K562 (cell line): ENCODE data around the gene PARD3. TPM values are rescaled to one million over a fixed set of nuclear protein-coding genes. Genes with fewer than 3 reads are reported as not detected.

ENCODE experiments used
- ATAC-seq: fragments of 200-7000 bp; cut with Tn5 transposase; 3 replicates; pipeline ENCODE4 v1.9.1; 2020; ENCODE audit warnings: moderate library complexity
- BruUV-seq: library from RNA; stranded (reverse); fragments of 400-500 nt; replicated peaks from 2 replicates; lab custom pipeline; 2021; lab: Mats Ljungman, UMichigan
- CTCF ChIA-PET: fragments of 300-600 bp; formaldehyde crosslinking; extraction: SDS; loops from one replicate; lab custom pipeline; 2021; ENCODE audit warnings: low intra/inter-chr PET ratio; lab: Yijun Ruan, JAX
- POLR2A ChIA-PET: fragments of 300-600, 350-650 bp; sonication (Branson Sonifier 250); formaldehyde crosslinking; extraction: SDS; loops from one replicate; lab custom pipeline; 2021; ENCODE audit warnings: antibody characterized with exemption, inconsistent platforms; lab: Yijun Ruan, JAX
- DNase-seq, 4 experiments: peaks; one replicate each; pipeline versions ENCODE4 v3.0.0 to v3.0.0-alpha.2; 2011 to 2018; ENCODE audit warnings: low spot score in 3 of 4, mixed read lengths in 3 of 4; ENCODE audit errors: extremely low read depth in 1 of 4
- FAIRE-seq: peaks from 2 replicates; lab custom pipeline; 2011; peaks lifted over from hg19 to GRCh38; lab: Jason Lieb, UNC
- H2AFZ ChIP-seq: 2 replicates; pipeline ENCODE4 v1.6.0; 2011; ENCODE audit warnings: low read depth, low read length, control low read depth, inconsistent platforms
- H3K27ac ChIP-seq: fragments of 200-600 bp; 3 replicates; pipeline ENCODE4 v1.8.0; 2011; ENCODE audit warnings: low read depth, mild to moderate bottlenecking, control low read depth, inconsistent platforms, low read length, moderate library complexity, mixed read lengths; ENCODE audit errors: extremely low read depth
- H3K27me3 ChIP-seq, 2 experiments: fragments of 300-600 bp in 1 of 2; 2 replicates in 1 of 2; 3 replicates in 1 of 2; pipeline versions ENCODE4 v1.6.0 to v1.8.0; 2011; ENCODE audit warnings: inconsistent platforms in 2 of 2, low read length in 2 of 2, mild to moderate bottlenecking in 1 of 2, mixed read lengths in 1 of 2, moderate library complexity in 1 of 2; ENCODE audit not compliant: control insufficient read depth in 2 of 2, insufficient read depth in 2 of 2
- H3K36me3 ChIP-seq: fragments of 300-600 bp; 3 replicates; pipeline ENCODE4 v1.8.0; 2011; ENCODE audit warnings: mild to moderate bottlenecking, low read length, inconsistent platforms; ENCODE audit not compliant: control insufficient read depth, insufficient read depth
- H3K4me1 ChIP-seq, 2 experiments: fragments of 200-600 bp in 1 of 2; replicated peaks in 1 of 2; 2 replicates in 1 of 2; 3 replicates in 1 of 2; pipeline versions ENCODE4 v1.5.1 to v1.8.0; 2011; ENCODE audit warnings: inconsistent platforms in 2 of 2, low read length in 2 of 2, mild to moderate bottlenecking in 1 of 2, mixed read lengths in 1 of 2, moderate library complexity in 1 of 2; ENCODE audit not compliant: control insufficient read depth in 2 of 2, insufficient read depth in 2 of 2
- H3K4me2 ChIP-seq: 2 replicates; pipeline ENCODE4 v1.6.1; 2011; ENCODE audit warnings: low read length, control low read depth, inconsistent platforms, mixed read lengths; ENCODE audit not compliant: insufficient read depth
- H3K4me3 ChIP-seq: fragments of 200-600 bp; sonication (generic), shearing (Covaris generic); 2 replicates; pipeline ENCODE4 v1.5.1; 2016; ENCODE audit warnings: control low read depth, inconsistent platforms
- H3K79me2 ChIP-seq: fragments of 200-600 bp; 3 replicates; pipeline ENCODE4 v1.8.0; 2011; ENCODE audit warnings: low read length, inconsistent platforms; ENCODE audit not compliant: control insufficient read depth, insufficient read depth
- H3K9ac ChIP-seq, 2 experiments: 2 replicates each; pipeline versions ENCODE4 v1.6.0 to v1.6.1; 2011; ENCODE audit warnings: low read depth in 2 of 2, low read length in 2 of 2, control low read depth in 1 of 2, inconsistent platforms in 1 of 2, mild to moderate bottlenecking in 1 of 2, mixed read lengths in 1 of 2; ENCODE audit not compliant: insufficient read depth in 1 of 2
- H3K9me1 ChIP-seq: one replicate; pipeline ENCODE4 v1.6.0; 2011; ENCODE audit warnings: inconsistent platforms, mild to moderate bottlenecking, low read length, moderate library complexity; ENCODE audit not compliant: control insufficient read depth, insufficient read depth
- H3K9me3 ChIP-seq: replicated peaks from 2 replicates; pipeline ENCODE4 v1.5.1; 2011; ENCODE audit warnings: low read depth, low read length, inconsistent platforms; ENCODE audit not compliant: control insufficient read depth, insufficient read depth
- H4K20me1 ChIP-seq: replicated peaks from 2 replicates; pipeline ENCODE4 v1.6.1; 2011; ENCODE audit warnings: low read length, inconsistent platforms, mixed read lengths; ENCODE audit not compliant: control insufficient read depth, insufficient read depth
- MBD1 ChIP-seq: fragments of 250-450 bp; sonication (Bioruptor Pico); IDR thresholded peaks from 2 replicates; pipeline ENCODE4 v1.8.0; 2022; ENCODE audit warnings: inconsistent platforms
- RHOXF2B ChIP-seq: fragments of 250-450 bp; sonication (Bioruptor Pico); conservative IDR thresholded peaks from 2 replicates; pipeline ENCODE4 v1.5.1; 2021
- SIN3A ChIP-seq, 2 experiments: fragments of 150-350 bp in 1 of 2; IDR thresholded peaks; 2 replicates each; pipeline ENCODE4 v1.6.1; 2011 to 2016; ENCODE audit warnings: borderline replicate concordance in 2 of 2, low read depth in 2 of 2, low read length in 2 of 2, mild to moderate bottlenecking in 2 of 2, moderate library complexity in 2 of 2; ENCODE audit not compliant: control insufficient read depth in 1 of 2
- STAT6 ChIP-seq: sonication (generic); formaldehyde crosslinking; IDR thresholded peaks from 2 replicates; pipeline ENCODE4 v1.8.1; 2023; ENCODE audit warnings: mild to moderate bottlenecking, missing genetic modification reagents
- TRIM28 ChIP-seq: fragments of 450-650 bp; IDR thresholded peaks from 2 replicates; pipeline ENCODE4 v1.6.1; 2017
- ZFP30 ChIP-seq: fragments of 250-450 bp; sonication (Bioruptor Pico); IDR thresholded peaks from 2 replicates; pipeline ENCODE4 v1.8.0; 2022; ENCODE audit warnings: moderate library complexity, mild to moderate bottlenecking, inconsistent platforms, borderline replicate concordance
- ZNF280B ChIP-seq: fragments of 250-450 bp; sonication (Bioruptor Pico); IDR thresholded peaks from 2 replicates; pipeline ENCODE4 v1.5.1; 2021; ENCODE audit warnings: mild to moderate bottlenecking
- ZNF354B ChIP-seq: fragments of 250-450 bp; sonication (Bioruptor Pico); IDR thresholded peaks from 2 replicates; pipeline ENCODE4 v1.4.0; 2020
- ZNF695 ChIP-seq: fragments of 450-650 bp; formaldehyde crosslinking; IDR thresholded peaks from 2 replicates; pipeline ENCODE4 v1.4.0; 2020; ENCODE audit warnings: mild to moderate bottlenecking, moderate library complexity
- WGBS: fragments of 100-300 bp; shearing (Covaris generic); methylation state at CpG from one replicate; pipeline ENCODE4 v1.1.6; 2016; ENCODE audit warnings: low coverage, mixed read lengths; ENCODE audit not compliant: insufficient coverage; ENCODE audit errors: missing lambda C conversion rate; 5-methylcytosine and 5-hydroxymethylcytosine counted together
- in situ Hi-C: fragments of 300-500 bp; cut with MboI; formaldehyde crosslinking; loops from 4 replicates; pipeline ENCODE4 v1.15.0; 2018; ENCODE audit warnings: inconsistent platforms, mixed read lengths
- intact Hi-C: fragments of 100-400 bp; cut with micrococcal nuclease; formaldehyde crosslinking; loops from 2 replicates; pipeline ENCODE4 v1.14.2; 2022
- polyA plus RNA-seq, 8 experiments: library from polyadenylated mRNA; depleted of rRNA in 4 of 8; stranded (reverse) in 5 of 8; unstranded in 3 of 8; fragments of >200 nt; fragmentation: Nextera tagmentation in 2 of 8; fragmentation: Illumina TruSeq in 1 of 8; extraction: Ambion mirVana in 2 of 8; extraction: Trizol in 1 of 8; gene quantifications; 2 replicates each; pipeline versions ENCODE4 v1.2.1 to v1.2.3, GENCODE V29; 2011 to 2014; ENCODE audit warnings: inconsistent platforms in 1 of 8, missing spikeins in 1 of 8
- total RNA-seq, 7 experiments: library from RNA; depleted of rRNA in 6 of 7; stranded (reverse); fragments of >200 nt in 6 of 7; fragmentation: Illumina TruSeq in 2 of 7; extraction: Trizol in 2 of 7; gene quantifications; 2 replicates each; pipeline versions ENCODE4 v1.2.1 to v1.2.3, GENCODE V29; 2011 to 2021; ENCODE audit warnings: low replicate concordance in 1 of 7
- TF ChIP-seq, protein P1 (sequence below): sonication (generic); formaldehyde crosslinking; IDR thresholded peaks from 2 replicates; pipeline ENCODE4 v1.8.0; 2023; ENCODE audit warnings: mild to moderate bottlenecking, missing genetic modification reagents

PARD3 gene
- total and polyA plus RNA-seq, 9 of the 15 experiments (the other 6 are each of a cell fraction or from before 2014, with no cell fraction given), result 2.7 to 11.7 (median 7.7) TPM

DNA sequence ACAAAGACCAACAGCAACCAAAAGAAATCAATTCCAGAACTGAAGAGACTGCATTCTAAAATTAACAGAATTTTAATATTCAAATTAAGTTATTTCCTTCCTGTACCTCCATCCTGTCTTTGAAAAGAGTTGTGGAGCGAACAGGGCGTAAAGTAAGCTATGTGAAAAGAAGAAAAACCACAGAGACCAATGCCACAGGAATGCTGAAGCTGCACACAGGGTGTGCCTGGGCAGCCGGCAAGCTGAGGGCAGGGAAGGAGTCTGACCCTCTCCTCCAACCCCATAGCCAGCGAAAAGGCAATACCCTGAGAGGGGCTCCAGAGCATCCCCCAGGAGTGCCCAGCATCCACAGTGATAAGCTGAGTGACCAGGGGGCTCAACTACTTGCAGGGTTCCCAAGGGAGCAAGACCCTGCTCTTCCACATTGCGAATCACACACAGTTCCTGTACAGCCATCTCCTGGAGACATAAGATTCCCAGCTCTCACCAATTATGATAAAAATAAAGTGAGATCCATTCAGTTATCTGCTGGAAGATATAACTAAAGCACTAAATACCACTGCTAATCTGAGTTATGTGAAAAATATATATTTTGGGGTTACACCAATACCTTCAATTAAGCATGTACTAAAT, 93.8 kb downstream of the PARD3 start (continued):
- TF ChIP-seq ZFP30 (CRISPR knock-in tag) (no peak), ZNF354B (CRISPR knock-in tag) (no peak)
- TF ChIP-seq, protein P1, sequence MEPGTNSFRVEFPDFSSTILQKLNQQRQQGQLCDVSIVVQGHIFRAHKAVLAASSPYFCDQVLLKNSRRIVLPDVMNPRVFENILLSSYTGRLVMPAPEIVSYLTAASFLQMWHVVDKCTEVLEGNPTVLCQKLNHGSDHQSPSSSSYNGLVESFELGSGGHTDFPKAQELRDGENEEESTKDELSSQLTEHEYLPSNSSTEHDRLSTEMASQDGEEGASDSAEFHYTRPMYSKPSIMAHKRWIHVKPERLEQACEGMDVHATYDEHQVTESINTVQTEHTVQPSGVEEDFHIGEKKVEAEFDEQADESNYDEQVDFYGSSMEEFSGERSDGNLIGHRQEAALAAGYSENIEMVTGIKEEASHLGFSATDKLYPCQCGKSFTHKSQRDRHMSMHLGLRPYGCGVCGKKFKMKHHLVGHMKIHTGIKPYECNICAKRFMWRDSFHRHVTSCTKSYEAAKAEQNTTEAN (CRISPR knock-in tag), result no peak

DNA sequence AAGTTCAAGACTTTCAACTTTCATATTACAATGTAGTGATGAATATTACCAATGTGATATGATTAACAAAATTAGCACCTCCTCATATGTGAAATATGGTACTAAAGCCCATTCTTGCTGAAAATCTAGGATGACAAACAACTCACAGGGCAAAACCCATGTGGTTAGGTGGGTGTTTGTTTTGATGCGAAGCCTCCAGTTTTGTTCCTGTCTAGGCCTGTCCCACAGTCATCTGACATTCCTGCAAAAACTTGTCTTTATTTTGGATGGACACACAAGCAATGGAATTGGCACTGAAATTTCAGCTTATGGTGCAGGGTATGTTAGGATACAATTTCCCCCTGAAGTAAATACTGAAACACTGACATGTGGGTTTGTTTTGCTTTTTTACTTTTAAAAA, 95.3 kb downstream of the PARD3 start:
- H3K9me3 ChIP-seq, result no peaks in the 10 kb centered on the region
- H2AFZ ChIP-seq, result no peak overlapping the region
- no TSS peak for BruUV-seq
- ChIA-PET CTCF (no interaction called here), POLR2A (no interaction called here)
- no peaks in the 10 kb centered on the region for H3K36me3 ChIP-seq
- no peak for DNase-seq
- in situ Hi-C loops, result no loop called here
- no peak overlapping the region for H3K27ac ChIP-seq
- ATAC-seq, result no peak
- no peak overlapping the region for H3K4me3 ChIP-seq
- FAIRE-seq, result no peak
- no peaks in the 10 kb centered on the region for H3K79me2 ChIP-seq
- WGBS, result 50% methylated on average over 1 of the region's 1 CpG
- H3K4me2 ChIP-seq, result no peak overlapping the region
- H3K4me1 ChIP-seq, result peaks cover 0 to 5% of the 10 kb centered on the region in 2 experiments; a peak in 3 of 5 replicates
- H3K9me1 ChIP-seq, result peaks cover 2% of the 10 kb centered on the region
- H4K20me1 ChIP-seq, result peaks cover 10% of the 10 kb centered on the region; the same call in 1 of the 2 replicates
- H3K9ac ChIP-seq, result no peak overlapping the region
- intact Hi-C loops, result no loop called here
- H3K27me3 ChIP-seq, result no peaks in the 10 kb centered on the region
- no peak for TF ChIP-seq ZNF280B (CRISPR knock-in tag)
- TF ChIP-seq SIN3A (IDR thresholded peaks at IDR 0.05; ENCODE audit: borderline replicate concordance in 2 of 2, control insufficient read depth in 1 of 2, low read depth in 2 of 2, low read length in 2 of 2), result no peak
- no peak for TF ChIP-seq MBD1 (CRISPR knock-in tag)
- no peak for TF ChIP-seq STAT6 (CRISPR knock-in tag)
- no peak for TF ChIP-seq ZNF695 (CRISPR knock-in tag)
- TF ChIP-seq RHOXF2B (CRISPR knock-in tag), result no peak
- no peak for TF ChIP-seq TRIM28
